Pancreas (tissue), 10 donors: ENCODE measurements around the gene PSMD13. TPM values are rescaled to one million over a fixed set of nuclear protein-coding genes. Genes with fewer than 3 reads are reported as not detected.
"Not testable (repeated sequence)": the region's sequence is repeated elsewhere in the genome, so short reads cannot be mapped to it uniquely, and the experiment has no call there.

ENCODE experiments used
- ATAC-seq, 4 donors: fragments of 200-7000 bp; cut with Tn5 transposase; one replicate each; pipeline versions ENCODE4 v1.8.0 to v1.9.1; 2020; ENCODE audit warnings: mild to moderate bottlenecking in 4 of 4, moderate library complexity in 4 of 4
- DNase-seq, 6 donors: peaks; one replicate each; pipeline ENCODE4 v3.0.0-alpha.2; 2020
- FAIRE-seq: peaks from 2 replicates; lab custom pipeline; 2012; peaks lifted over from hg19 to GRCh38; lab: Jason Lieb, UNC
- H3K27ac ChIP-seq, 4 donors: fragments of 200-600 bp; sonication (generic); 1 replicate in 3 of 4; 2 replicates in 1 of 4; pipeline versions ENCODE4 v1.5.0 to v1.8.0; 2020
- H3K27me3 ChIP-seq, 4 donors: fragments of 200-600 bp; one replicate each; pipeline ENCODE4 v1.8.0; 2021
- H3K36me3 ChIP-seq, 3 donors: fragments of 200-600 bp; sonication (generic) in 1 of 3; one replicate each; pipeline versions ENCODE4 v1.5.0 to v1.8.0; 2020 to 2021
- H3K4me1 ChIP-seq, 3 donors: fragments of 200-600 bp; one replicate each; pipeline ENCODE4 v1.8.0; 2021
- H3K4me3 ChIP-seq, 4 donors: fragments of 200-600 bp; sonication (generic) in 2 of 4; one replicate each; pipeline versions ENCODE4 v1.5.0 to v1.8.0; 2020 to 2021
- H3K9me3 ChIP-seq, 4 donors: fragments of 200-600 bp; one replicate each; pipeline ENCODE4 v1.8.0; 2021
- WGBS, 2 donors: extraction: QIAGEN DNeasy Blood & Tissue Kit; methylation state at CpG; one replicate each; pipeline ENCODE4 v1.1.7; 2013; 5-methylcytosine and 5-hydroxymethylcytosine counted together
- intact Hi-C, 3 donors: fragments of 100-400 bp; cut with DNase I; formaldehyde crosslinking; loops; one replicate each; pipeline versions ENCODE4 v1.11.1 to v1.14.2; 2022
- polyA plus RNA-seq, 2 donors: library from polyadenylated mRNA; stranded (reverse); fragments of 200-250 nt; gene quantifications; one replicate each; pipeline ENCODE4 v1.2.3, GENCODE V29; 2013
- total RNA-seq, 6 donors: library from RNA; stranded (reverse); fragmentation: NEBNext Ultra II Directional in 4 of 6; extraction: Animal tissue kit (Norgen Biotek cat#: 25700) in 4 of 6; gene quantifications; one replicate each; pipeline versions ENCODE4 v1.2.1 to v1.2.4, GENCODE V29; 2021 to 2023
- TF ChIP-seq, protein P1 (sequence below), 4 donors: fragments of 200-600 bp; sonication (generic) in 3 of 4; IDR thresholded peaks; one replicate each; pipeline versions ENCODE4 v1.5.0 to v1.8.0; 2021; ENCODE audit warnings: antibody characterized with exemption in 4 of 4
- donor health status: healthy with polysubstance abuse.
- donor health status: DM: no; HTN: no; CAD: no; lungs with moderate emphysema.
- donor health status: DM: no; HTN: no; CAD: no.
- donor health status: control.
- donor health status: control.
- donor health status: Bipolar disorder and iron deficiency.
- donor health status: DM: yes; HTN: yes; CAD: no.
- donor health status: DM: no; HTN: no; CAD: no.
- donor health status: DM: no; HTN: no; CAD: no.
- donor health status: DM: yes; HTN: yes; CAD: no.

Gene PSMD13
- total RNA-seq (10 to 100 TPM; 35.5 to 48.3 (median 41.9) TPM), polyA plus RNA-seq (100 to 1,000 TPM in 1 of 2 donors, 10 to 100 TPM in 1; 97.5 to 118 TPM)

DNA sequence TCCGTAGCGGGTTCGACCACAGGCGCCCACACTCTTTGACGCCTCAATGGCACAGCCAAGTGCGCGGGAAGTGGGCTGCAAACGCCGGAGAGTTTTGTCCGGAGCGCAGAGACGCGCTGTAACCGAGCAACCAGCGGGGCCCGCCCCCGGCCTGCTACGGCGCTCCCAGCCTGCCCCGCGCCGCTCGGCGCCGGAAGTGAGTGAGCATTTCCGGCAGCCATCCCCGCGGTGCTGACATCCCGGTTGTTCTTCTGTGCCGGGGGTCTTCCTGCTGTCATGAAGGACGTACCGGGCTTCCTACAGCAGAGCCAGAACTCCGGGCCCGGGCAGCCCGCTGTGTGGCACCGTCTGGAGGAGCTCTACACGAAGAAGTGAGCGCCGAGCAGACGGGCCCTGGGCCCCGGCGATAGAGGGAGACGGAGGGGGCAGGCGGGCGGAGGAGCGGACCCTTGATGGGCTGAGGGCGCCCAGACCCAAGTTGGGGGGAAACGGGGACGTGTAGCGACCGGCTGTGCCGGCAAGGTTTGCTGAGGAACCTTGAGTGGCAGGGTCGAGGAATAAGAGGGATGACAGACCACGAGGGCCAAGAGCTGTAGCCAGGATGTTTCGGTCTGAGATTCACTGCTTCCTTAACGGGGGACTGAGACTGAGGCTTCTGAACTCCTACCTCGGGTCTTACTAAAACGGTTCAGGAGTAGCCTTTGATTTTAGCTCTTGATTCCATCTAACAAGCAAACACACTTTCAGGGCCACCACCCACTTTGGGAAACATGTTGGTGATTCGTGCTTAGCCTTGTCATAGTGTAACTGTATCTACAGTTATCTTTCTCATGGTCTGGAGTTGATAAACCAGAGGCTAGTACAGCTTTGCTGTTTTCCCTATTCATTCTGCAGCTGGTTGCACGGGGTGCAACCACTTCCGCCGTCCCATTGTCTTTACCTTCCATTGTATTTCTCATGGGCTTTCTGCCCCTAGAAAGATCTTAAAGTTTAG lies at the start of gene PSMD13:
Gene PSMD13 (plus strand): TSS at position 203 of the 994 bp plus-strand sequence. CDS start 74 bp downstream, at position 277.
- intact Hi-C loops = no loop called here
- WGBS, 2 donors = 1% methylated on average over 62 of the region's 62 CpGs

DNA sequence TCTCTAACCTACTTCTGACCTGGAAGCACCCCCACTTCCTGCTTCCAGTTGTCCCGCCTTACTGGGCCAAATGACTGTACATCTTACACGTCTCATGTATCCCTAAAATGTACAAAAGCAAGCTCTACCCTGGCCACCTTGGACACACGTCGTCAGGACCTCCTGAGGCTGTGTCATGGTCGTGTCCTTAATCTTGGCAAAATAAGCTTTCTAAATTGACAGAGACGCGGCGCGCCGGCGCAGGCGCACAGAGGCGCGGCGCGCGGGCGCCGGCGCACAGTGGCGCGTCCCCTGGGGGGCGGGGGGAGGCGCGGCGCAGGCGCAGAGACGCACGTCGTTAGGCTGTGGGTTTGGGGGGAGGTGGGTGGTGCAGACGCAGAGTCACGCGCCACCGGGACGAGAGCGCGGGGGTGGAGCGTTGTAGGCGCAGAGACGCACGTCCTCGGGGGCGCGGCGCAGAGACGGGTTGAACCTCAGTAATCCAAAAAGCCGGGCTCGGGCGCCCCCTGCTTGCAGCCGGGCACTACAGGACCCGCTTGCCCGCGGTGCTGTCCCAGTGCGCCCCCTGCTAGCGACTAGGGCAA lies 47.5 kb upstream of the PSMD13 start:
- H3K27ac ChIP-seq, H3K27me3 ChIP-seq, H3K36me3 ChIP-seq, FAIRE-seq, intact Hi-C loops, H3K9me3 ChIP-seq, H3K4me3 ChIP-seq, H3K4me1 ChIP-seq: not testable (repeated sequence)
- ATAC-seq = peak in 3 of 4 donors; percentile 10 to 36 (median 33)
- peak in 5 of 6 donors; percentile 11 to 66 (median 28) for DNase-seq
- WGBS, 2 donors = 82 to 83% methylated on average over 37 to 43 of the region's 55 CpGs

More for the DNA sequence above, at the start of gene PSMD13:
- Histone ChIP-seq H3K27ac (peak within 1 kb of the TSS; percentile 83 to 95 (median 92)), H3K4me1 (peaks cover 7 to 23% (median 9%) of the 10 kb centered on the region in 3 donors), H3K9me3 (no peaks in the 10 kb centered on the region), H3K27me3 (no peaks in the 10 kb centered on the region), H3K4me3 (peak within 1 kb of the TSS; percentile 87 to 99 (median 92)), H3K36me3 (no peaks in the 10 kb centered on the region)
- TF ChIP-seq, protein P1, sequence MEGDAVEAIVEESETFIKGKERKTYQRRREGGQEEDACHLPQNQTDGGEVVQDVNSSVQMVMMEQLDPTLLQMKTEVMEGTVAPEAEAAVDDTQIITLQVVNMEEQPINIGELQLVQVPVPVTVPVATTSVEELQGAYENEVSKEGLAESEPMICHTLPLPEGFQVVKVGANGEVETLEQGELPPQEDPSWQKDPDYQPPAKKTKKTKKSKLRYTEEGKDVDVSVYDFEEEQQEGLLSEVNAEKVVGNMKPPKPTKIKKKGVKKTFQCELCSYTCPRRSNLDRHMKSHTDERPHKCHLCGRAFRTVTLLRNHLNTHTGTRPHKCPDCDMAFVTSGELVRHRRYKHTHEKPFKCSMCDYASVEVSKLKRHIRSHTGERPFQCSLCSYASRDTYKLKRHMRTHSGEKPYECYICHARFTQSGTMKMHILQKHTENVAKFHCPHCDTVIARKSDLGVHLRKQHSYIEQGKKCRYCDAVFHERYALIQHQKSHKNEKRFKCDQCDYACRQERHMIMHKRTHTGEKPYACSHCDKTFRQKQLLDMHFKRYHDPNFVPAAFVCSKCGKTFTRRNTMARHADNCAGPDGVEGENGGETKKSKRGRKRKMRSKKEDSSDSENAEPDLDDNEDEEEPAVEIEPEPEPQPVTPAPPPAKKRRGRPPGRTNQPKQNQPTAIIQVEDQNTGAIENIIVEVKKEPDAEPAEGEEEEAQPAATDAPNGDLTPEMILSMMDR (IDR thresholded peaks at IDR 0.05) = no peak
- no peak for FAIRE-seq
- peak; percentile 92 to 97 (median 92) for ATAC-seq
- peak; percentile 80 to 93 (median 84) for DNase-seq

DNA sequence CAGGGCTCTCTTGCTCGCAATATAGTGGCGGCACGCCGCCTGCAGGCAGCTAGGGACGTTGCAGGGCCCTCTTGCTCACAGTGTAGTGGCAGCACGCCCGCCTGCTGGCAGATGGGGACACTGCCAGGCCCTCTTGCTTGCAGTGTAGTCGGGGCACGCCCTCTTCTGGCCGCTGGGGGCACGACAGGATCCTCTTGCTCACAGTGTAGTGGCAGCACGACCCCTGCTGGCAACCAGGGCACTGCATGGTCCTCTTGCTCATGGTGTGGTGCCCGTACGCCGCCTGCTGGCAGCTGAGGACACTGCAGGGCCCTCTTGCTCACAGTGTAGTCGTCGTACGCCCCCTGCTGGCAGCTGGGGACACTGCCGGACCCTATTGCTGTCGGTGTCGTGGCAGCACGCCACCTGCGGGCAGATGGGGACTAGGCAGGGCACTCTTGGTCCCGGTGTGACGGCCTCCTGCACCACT lies 46.9 kb upstream of the PSMD13 start:
- intact Hi-C loops, H3K27ac ChIP-seq, H3K36me3 ChIP-seq, H3K9me3 ChIP-seq, H3K27me3 ChIP-seq, FAIRE-seq, H3K4me3 ChIP-seq, H3K4me1 ChIP-seq: not testable (repeated sequence)
- ATAC-seq (peak; percentile 35 to 54 (median 48)), DNase-seq (peak in 5 of 6 donors; percentile 25 to 77 (median 43))
- 59 to 62% methylated on average over 10 of the region's 25 CpGs for WGBS, 2 donors

DNA sequence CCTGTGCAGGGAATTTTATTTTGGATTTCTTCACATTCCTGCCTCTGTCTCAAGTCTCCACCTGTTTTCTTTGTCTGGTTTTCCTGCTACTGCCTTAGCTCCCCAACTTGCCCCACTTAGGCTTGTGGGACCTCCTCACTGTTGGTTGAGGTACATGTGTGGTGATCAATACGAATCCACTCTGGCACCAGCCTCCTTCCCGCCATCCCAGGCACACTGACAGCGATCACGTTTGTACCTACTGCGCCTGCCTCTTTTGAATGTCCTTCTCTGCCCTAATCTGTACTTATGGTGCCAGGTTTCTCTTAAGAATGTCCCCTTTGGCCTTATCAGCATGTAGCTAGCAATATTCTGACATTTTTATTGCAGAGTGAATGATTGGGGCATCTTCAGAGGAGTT lies 46.2 kb upstream of the PSMD13 start:
- FAIRE-seq, ATAC-seq, H3K36me3 ChIP-seq, intact Hi-C loops, H3K9me3 ChIP-seq, H3K4me1 ChIP-seq, H3K4me3 ChIP-seq, H3K27me3 ChIP-seq, H3K27ac ChIP-seq: not testable (repeated sequence)
- DNase-seq = peak in 3 of 6 donors; percentile 3 to 20 (median 15)
- WGBS, 2 donors = 62 to 65% methylated on average over 5 of the region's 5 CpGs

DNA sequence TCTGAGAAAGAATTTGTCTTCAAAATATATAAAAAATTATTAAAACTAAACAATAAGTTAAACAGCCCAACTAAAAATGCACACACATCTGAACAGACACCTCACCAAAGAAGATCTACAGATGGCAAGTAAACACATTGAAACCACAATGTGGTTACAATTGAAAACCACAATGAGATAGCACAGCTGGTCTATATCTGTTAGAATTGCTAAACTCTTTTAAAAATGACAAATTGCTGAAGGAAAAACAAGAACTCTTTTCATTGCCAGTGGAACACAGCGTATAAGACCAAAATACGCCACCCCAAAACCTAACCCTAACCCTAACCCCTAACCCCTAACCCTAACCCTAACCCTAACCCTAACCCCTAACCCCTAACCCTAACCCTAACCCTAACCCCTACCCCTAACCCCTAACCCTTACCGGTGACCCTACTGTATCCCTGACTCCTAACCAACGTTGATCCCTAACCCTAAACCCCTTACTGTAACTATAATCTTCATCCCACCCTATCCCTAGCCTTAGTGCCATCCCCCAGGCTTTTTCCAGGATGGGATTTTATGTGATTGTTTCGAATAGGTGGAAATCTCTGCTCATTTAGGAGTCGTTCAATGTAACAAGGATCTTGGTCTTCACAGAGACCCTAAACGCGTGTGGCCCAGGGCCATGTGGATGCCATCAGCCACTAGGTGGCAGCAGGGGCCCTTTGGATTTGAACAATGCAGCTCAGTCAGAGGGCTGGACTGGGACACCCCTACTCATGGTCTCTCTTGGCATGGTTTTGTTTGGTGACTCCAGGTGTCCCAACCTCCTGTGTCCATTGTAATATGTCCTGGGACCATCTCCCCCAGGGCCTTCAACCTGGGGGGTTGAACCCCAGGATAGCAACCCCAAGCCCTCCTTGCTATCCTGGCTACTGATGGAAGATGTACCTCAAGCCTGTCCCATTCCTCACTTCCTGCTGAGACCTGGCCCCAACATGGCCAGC lies 45.0 kb upstream of the PSMD13 start:
- DNase-seq (peak in 3 of 6 donors; percentile 59 to 80 (median 73)), FAIRE-seq (peak; percentile 75), ATAC-seq (peak; percentile 66 to 85 (median 76))
- H3K36me3 ChIP-seq, H3K4me1 ChIP-seq, intact Hi-C loops, H3K4me3 ChIP-seq, H3K9me3 ChIP-seq, H3K27me3 ChIP-seq, H3K27ac ChIP-seq: not testable (repeated sequence)
- 54 to 62% methylated on average over 4 to 5 of the region's 8 CpGs for WGBS, 2 donors
- TF ChIP-seq, protein P1 (IDR thresholded peaks at IDR 0.05) = peak in 2 of 4 donors; percentile 21 to 29

DNA sequence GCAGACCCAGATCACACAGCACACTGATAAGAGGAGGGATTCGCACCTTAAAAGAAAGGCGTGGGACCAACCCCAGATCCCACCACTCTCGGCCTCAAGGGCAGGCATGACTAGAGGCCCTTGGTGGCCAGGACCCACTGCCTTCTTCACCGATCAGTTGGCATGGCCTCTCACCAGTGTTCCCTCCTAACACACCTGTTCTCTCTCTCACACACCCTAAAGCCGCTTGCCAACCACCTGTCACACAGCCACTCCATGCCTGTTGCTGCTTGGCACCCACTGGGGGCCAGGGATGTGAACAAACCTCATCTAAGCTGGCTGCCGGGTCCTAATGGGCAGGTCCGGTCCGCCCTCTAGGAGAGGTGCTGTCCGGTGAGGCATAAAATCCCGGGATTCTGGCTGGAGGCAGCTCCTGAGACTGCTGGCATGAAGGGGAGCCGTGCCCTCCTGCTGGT lies 44.1 kb upstream of the PSMD13 start, which contains the start of gene SCGB1C1:
Gene SCGB1C1 (plus strand): TSS at position 405 of the 455 bp plus-strand sequence. CDS start 22 bp downstream, at position 427.
- 37 to 45% methylated on average over 4 to 5 of the region's 11 CpGs for WGBS, 2 donors
- H3K4me3 ChIP-seq, H3K4me1 ChIP-seq, H3K27ac ChIP-seq, H3K27me3 ChIP-seq, FAIRE-seq, intact Hi-C loops, H3K9me3 ChIP-seq, H3K36me3 ChIP-seq: not testable (repeated sequence)
- DNase-seq = peak in 2 of 6 donors; percentile 19 to 27
- peak; percentile 67 to 83 (median 73) for ATAC-seq

DNA sequence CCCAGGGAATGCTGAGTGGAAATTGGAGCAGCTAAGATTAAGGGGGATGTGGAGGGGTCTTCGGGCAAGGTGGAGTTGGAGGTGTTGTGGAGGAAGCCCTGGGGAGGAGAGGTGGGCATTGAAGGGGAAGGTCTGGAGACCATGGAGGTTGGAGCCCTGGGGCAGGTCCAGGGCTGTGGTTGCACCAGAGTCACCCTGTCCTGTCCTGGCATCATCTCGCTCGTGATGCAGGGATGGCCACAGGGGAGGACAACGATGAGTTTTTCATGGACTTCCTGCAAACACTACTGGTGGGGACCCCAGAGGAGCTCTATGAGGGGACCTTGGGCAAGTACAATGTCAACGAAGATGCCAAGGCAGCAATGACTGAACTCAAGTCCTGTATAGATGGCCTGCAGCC lies 43.3 kb upstream of the PSMD13 start:
- H3K4me1 ChIP-seq, H3K27ac ChIP-seq, H3K9me3 ChIP-seq, H3K4me3 ChIP-seq, intact Hi-C loops, H3K27me3 ChIP-seq, H3K36me3 ChIP-seq, FAIRE-seq: not testable (repeated sequence)
- 77 to 85% methylated on average over 5 of the region's 5 CpGs for WGBS, 2 donors
- peak in 5 of 6 donors; percentile 4 to 50 (median 32) for DNase-seq
- peak in 2 of 4 donors; percentile 12 to 15 for ATAC-seq
